Measurements from ENCODE around the gene CRIM1. TPM values are rescaled to one million over a fixed set of nuclear protein-coding genes. Genes with fewer than 3 reads are reported as not detected.

CRIM1 gene
- polyA plus RNA-seq, 10 donors, result 18.7 to 42.8 (median 21.4) TPM

- peak in 1 of 3 donors; percentile 69 for DNase-seq
Observed at GRCh38 chr2:36516136-36516870, 160.7 kb downstream of the CRIM1 start.

- DNase-seq, result no peak
Observed at GRCh38 chr2:36520431-36520830, 164.9 kb downstream of the CRIM1 start.

GRCh38 chr2:36523153-36523552 is 167.6 kb downstream of the CRIM1 start:
- DNase-seq, result no peak

GRCh38 chr2:36525245-36525644 is 169.7 kb downstream of the CRIM1 start:
- no peak for DNase-seq

GRCh38 chr2:36526226-36526625 is 170.6 kb downstream of the CRIM1 start:
- no peak for DNase-seq

- no peak for DNase-seq
Observed at GRCh38 chr2:36528274-36528673, 172.7 kb downstream of the CRIM1 start.

- no peak for DNase-seq
Observed at GRCh38 chr2:36528766-36529392, 173.3 kb downstream of the CRIM1 start.

- peak in 2 of 3 donors; percentile 26 to 62 for DNase-seq
Observed at GRCh38 chr2:36530178-36530982, 174.8 kb downstream of the CRIM1 start.

- DNase-seq, result peak; percentile 22 to 53 (median 25)
Observed at GRCh38 chr2:36530983-36531354, 175.4 kb downstream of the CRIM1 start.

- DNase-seq, result no peak
Observed at GRCh38 chr2:36534275-36534799, 178.8 kb downstream of the CRIM1 start.

GRCh38 chr2:36535099-36535498 is 179.5 kb downstream of the CRIM1 start:
- no peak for DNase-seq

- no peak for DNase-seq
Observed at GRCh38 chr2:36536776-36537175, 181.2 kb downstream of the CRIM1 start.

GRCh38 chr2:36538335-36538734 is 182.8 kb downstream of the CRIM1 start:
- DNase-seq, result peak in 2 of 3 donors; percentile 17 to 29

GRCh38 chr2:36539631-36540030 is 184.1 kb downstream of the CRIM1 start:
- no peak for DNase-seq

- DNase-seq, result no peak
Observed at GRCh38 chr2:36540986-36541754, 185.6 kb downstream of the CRIM1 start.

- no peak for DNase-seq
Observed at GRCh38 chr2:36541891-36542595, 186.5 kb downstream of the CRIM1 start.

GRCh38 chr2:36544638-36545338 is 189.2 kb downstream of the CRIM1 start:
- no peak for DNase-seq

GRCh38 chr2:36545871-36546416 is 190.4 kb downstream of the CRIM1 start:
- no peak for DNase-seq

- DNase-seq, result no peak
Observed at GRCh38 chr2:36547906-36548305, 192.3 kb downstream of the CRIM1 start.

- DNase-seq, result no peak
Observed at GRCh38 chr2:36549165-36549574, 193.6 kb downstream of the CRIM1 start.

Data from muscle of back (tissue), 11 donors.